Measurements from ENCODE around the gene SLC1A6.

DNA sequence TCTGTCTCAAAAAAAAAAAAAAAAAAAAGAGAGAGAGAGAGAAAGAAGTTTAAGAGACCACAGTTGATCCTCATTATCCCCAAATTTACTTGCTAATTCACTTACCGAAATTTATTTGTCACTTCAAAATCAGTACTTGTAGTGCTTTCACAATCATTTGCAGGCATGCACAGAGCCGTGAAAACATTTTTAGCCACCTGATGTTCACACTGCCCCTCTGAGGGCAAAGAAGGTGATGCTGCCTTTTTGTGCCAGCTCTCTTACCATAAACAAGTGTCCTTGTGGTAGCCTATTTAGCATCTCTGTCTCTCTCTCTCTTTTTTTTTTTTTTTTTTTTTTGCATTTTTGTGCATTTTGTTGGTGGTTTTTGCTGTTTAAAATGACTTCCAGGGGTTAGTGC lies 45.6 kb upstream of the SLC1A6 start:
- TF ChIP-seq POLR2A (IDR thresholded peaks at IDR 0.05) = no peak
- TF ChIP-seq CTCF (IDR thresholded peaks at IDR 0.05) = no peak
- no peak for TF ChIP-seq POLR2AphosphoS5 (IDR thresholded peaks at IDR 0.05)
- TF ChIP-seq EP300 (IDR thresholded peaks at IDR 0.05) = no peak
